ENCODE measurements around the gene KRT13. TPM values are rescaled to one million over a fixed set of nuclear protein-coding genes. Genes with fewer than 3 reads are reported as not detected.
"Not testable (repeated sequence)": the region's sequence is repeated elsewhere in the genome, so short reads cannot be mapped to it uniquely, and the experiment has no call there.

The KRT13 gene
- total RNA-seq, 1 experiment from 2014 or later, result not detected

DNA sequence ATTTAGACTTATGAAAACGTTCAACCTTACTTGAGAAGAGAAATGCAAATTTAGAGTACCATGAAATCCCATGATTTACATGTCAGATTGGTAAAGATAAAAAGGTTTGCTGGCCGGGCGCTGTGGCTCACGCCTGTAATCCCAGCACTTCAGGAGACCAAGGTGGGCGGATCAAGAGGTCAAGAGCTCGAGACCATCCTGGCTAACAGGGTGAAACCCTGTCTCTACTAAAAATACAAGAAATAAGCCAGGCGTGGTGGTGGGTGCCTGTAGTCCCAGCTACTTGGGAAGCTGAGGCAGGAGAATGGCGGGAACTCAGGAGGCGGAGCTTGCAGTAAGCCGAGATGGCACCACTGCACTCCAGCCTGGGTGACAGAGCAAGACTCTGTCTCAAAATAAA, 37.4 kb upstream of the KRT13 start:
- not testable (repeated sequence) for H3K36me3 ChIP-seq (replicated peaks; ENCODE audit: control insufficient read depth, insufficient read depth, low read length); H3K4me3 ChIP-seq (ENCODE audit: insufficient read depth, low read depth, low read length); DNase-seq; H3K27me3 ChIP-seq (ENCODE audit: control insufficient read depth, insufficient read depth, low read length)

DNA sequence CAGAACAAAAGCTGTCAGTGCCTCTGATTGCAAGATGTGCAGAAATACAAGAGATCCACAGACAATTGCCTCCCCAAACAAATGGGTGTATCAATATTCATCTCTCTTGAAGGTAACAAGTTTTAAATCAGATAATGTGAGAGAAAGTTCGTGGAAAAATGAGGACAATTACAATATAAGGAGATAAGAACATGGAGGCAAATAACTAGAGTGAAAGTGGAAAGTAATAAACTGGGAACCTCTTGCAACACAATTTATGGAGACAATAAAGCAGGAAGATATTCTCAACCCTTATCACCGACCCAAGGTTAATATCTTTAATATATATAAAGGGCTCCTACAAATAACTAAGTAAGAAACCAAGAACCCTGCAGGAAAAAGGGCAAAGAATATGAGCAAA, 36.9 kb upstream of the KRT13 start:
- H3K4me3 ChIP-seq (ENCODE audit: insufficient read depth, low read depth, low read length), result no peak overlapping the region

DNA sequence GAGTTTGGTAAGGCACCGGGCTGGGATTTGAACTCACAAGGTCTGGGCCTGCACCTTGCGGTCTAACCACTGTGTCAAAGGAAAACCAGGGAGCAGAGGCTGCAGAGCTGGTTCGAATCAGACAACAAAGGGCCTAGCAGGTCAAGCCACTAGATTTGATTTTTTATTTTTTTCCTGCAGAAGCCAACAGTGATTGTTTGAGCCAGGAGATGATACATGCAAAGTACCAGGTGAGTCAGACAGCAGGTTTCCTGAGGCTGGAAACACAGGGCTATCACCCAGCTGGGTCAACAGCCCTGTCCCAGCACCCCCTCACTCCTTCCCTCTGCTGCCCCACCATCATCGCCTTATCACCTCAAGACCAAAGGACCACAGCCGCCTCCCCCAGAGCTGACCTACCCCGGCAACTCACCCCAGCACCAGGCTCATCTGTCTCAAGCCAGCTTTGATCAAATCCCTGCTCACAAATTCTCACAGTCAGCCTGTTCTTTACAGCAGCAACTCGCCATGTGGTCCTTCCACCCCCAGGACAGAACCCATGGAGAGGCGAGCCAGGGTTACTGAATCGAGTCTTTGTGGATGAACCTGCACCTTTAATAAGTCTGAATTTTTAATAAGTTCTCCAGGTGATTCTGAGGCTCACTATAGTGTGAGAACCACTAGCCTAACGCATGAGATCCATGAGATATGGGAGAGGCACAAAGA, 35.7 kb upstream of the KRT13 start:
- no peak for DNase-seq
- no peaks in the 10 kb centered on the region for H3K36me3 ChIP-seq (replicated peaks; ENCODE audit: control insufficient read depth, insufficient read depth, low read length)
- no peaks in the 10 kb centered on the region for H3K27me3 ChIP-seq (ENCODE audit: control insufficient read depth, insufficient read depth, low read length)
- H3K4me3 ChIP-seq (ENCODE audit: insufficient read depth, low read depth, low read length), result no peak overlapping the region

More for the DNA sequence above, 36.9 kb upstream of the KRT13 start:
- no peak for DNase-seq
- no peaks in the 10 kb centered on the region for H3K36me3 ChIP-seq (replicated peaks; ENCODE audit: control insufficient read depth, insufficient read depth, low read length)
- H3K27me3 ChIP-seq (ENCODE audit: control insufficient read depth, insufficient read depth, low read length), result no peaks in the 10 kb centered on the region

DNA sequence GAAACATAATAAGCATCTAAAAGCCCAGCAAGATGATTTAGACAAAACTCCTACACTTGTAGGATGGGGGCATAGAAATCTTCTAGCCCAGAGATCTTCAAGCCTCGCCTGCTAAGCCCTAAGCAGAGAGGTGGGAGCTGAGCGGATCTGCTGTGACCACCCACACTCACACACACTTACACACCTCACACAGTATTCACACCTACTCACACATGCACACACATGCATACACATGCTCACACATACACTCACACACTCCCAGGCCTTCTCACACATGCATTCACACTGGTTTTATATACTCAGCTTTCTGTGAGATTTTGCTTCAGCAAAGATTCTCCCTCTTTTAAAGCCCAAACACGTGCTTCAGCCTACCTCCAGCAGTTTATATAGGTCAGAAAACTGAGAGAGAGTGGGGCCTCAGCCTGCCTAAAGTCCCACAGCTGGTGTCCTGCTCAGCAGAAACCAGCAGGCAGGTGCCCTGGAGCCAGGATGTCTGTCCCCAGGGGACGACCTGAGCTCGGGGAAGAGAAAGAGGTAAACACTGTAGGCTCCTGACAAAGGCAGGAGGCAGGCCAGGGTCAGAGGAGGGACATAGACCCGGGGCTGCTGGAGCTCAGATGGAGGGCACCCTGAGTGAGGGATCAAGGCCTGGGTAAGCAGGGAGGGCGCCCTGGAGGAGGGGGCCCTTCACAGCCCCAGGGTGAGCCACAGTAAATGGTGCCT, 34.7 kb upstream of the KRT13 start:
- Histone ChIP-seq H3K27me3 (ENCODE audit: control insufficient read depth, insufficient read depth, low read length) (no peaks in the 10 kb centered on the region), H3K36me3 (replicated peaks; ENCODE audit: control insufficient read depth, insufficient read depth, low read length) (no peaks in the 10 kb centered on the region), H3K4me3 (ENCODE audit: insufficient read depth, low read depth, low read length) (no peak overlapping the region)
- peak; percentile 57 for DNase-seq

GRCh38 chr17:41539071-41539492, 33.7 kb upstream of the KRT13 start:
- no peak overlapping the region for H3K4me3 ChIP-seq (ENCODE audit: insufficient read depth, low read depth, low read length)
- H3K36me3 ChIP-seq (replicated peaks; ENCODE audit: control insufficient read depth, insufficient read depth, low read length), result no peaks in the 10 kb centered on the region
- no peaks in the 10 kb centered on the region for H3K27me3 ChIP-seq (ENCODE audit: control insufficient read depth, insufficient read depth, low read length)
- peak; percentile 48 for DNase-seq

- Histone ChIP-seq H3K27me3 (ENCODE audit: control insufficient read depth, insufficient read depth, low read length) (no peaks in the 10 kb centered on the region), H3K4me3 (ENCODE audit: insufficient read depth, low read depth, low read length) (no peak overlapping the region), H3K36me3 (replicated peaks; ENCODE audit: control insufficient read depth, insufficient read depth, low read length) (no peaks in the 10 kb centered on the region)
- DNase-seq, result peak; percentile 57
Observed at GRCh38 chr17:41538565-41538991, 33.2 kb upstream of the KRT13 start.

DNA sequence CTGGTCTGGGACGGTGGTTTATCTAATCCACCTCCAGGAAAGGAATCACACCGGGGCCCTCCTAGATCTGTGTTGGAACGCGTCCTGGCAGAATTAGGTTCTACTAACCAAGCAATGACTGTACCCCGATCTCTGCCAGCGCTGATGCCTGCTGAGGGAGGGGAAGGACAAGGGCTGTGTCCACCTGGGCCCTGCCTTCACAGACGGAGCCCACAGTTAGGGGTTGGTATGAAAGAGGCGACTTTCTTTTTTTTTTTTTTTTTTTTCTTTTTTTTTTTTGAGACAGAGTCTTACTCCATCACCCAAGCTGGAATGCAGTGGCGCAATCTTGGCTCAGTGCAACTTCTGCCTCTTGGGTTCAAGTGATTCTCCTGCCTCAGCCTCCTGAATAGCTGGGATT, 32.6 kb upstream of the KRT13 start:
- Histone ChIP-seq H3K4me3 (ENCODE audit: insufficient read depth, low read depth, low read length) (no peak overlapping the region), H3K27me3 (ENCODE audit: control insufficient read depth, insufficient read depth, low read length) (no peaks in the 10 kb centered on the region), H3K36me3 (replicated peaks; ENCODE audit: control insufficient read depth, insufficient read depth, low read length) (no peaks in the 10 kb centered on the region)
- DNase-seq, result no peak

- no peaks in the 10 kb centered on the region for H3K27me3 ChIP-seq (ENCODE audit: control insufficient read depth, insufficient read depth, low read length)
- DNase-seq, result no peak
- H3K4me3 ChIP-seq (ENCODE audit: insufficient read depth, low read depth, low read length), result no peak overlapping the region
- H3K36me3 ChIP-seq (replicated peaks; ENCODE audit: control insufficient read depth, insufficient read depth, low read length), result no peaks in the 10 kb centered on the region
Observed at GRCh38 chr17:41537614-41537954, 32.2 kb upstream of the KRT13 start.

DNA sequence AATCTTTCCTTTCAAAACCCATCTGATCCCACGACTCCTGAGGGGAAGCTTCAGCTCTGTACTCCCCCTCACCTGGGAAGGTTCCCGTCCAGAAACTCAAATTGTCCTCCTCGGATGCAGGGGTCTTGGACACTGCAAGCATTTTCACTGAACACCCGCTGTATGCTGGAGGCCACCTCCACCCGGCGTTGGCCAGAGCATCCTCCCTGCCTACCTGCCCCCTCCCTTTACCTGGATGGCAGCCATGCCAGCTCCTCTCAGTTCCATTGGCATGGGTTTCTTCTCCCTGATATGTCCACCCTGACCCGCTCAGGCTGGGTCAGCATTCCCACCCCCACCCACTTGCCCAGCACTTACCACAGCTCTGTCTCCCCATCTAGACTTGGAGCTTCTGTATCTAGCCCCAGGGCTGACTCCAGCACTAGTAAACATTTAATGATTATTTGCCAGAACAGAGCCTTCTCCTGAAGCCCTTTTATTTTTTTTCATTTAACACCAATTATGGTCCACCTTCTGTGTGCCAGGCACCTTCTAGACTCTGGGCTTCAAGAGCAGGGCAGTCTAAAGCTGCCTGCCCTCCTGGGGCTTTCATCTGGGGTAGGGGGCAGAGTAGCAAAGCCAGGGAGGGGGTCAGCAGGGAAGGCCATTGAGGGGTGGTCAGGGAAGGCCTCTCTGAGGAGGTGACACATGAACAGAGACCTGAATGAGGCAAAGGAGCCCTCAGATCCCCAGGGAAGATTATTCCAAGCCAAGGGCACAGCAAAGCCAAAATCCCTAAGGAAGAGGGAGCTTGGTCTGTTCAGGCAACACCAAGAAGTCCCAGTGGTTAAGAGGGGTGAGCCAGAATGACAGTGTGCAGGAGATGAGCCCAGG, 31.6 kb upstream of the KRT13 start:
- DNase-seq, result no peak
- no peak overlapping the region for H3K4me3 ChIP-seq (ENCODE audit: insufficient read depth, low read depth, low read length)
- no peaks in the 10 kb centered on the region for H3K36me3 ChIP-seq (replicated peaks; ENCODE audit: control insufficient read depth, insufficient read depth, low read length)
- H3K27me3 ChIP-seq (ENCODE audit: control insufficient read depth, insufficient read depth, low read length), result no peaks in the 10 kb centered on the region

GRCh38 chr17:41535764-41536481, 30.5 kb upstream of the KRT13 start:
- H3K27me3 ChIP-seq (ENCODE audit: control insufficient read depth, insufficient read depth, low read length), result peaks cover 1% of the 10 kb centered on the region; the same call in 1 of the 2 replicates
- no peaks in the 10 kb centered on the region for H3K36me3 ChIP-seq (replicated peaks; ENCODE audit: control insufficient read depth, insufficient read depth, low read length)
- no peak for DNase-seq
- H3K4me3 ChIP-seq (ENCODE audit: insufficient read depth, low read depth, low read length), result no peak overlapping the region

DNA sequence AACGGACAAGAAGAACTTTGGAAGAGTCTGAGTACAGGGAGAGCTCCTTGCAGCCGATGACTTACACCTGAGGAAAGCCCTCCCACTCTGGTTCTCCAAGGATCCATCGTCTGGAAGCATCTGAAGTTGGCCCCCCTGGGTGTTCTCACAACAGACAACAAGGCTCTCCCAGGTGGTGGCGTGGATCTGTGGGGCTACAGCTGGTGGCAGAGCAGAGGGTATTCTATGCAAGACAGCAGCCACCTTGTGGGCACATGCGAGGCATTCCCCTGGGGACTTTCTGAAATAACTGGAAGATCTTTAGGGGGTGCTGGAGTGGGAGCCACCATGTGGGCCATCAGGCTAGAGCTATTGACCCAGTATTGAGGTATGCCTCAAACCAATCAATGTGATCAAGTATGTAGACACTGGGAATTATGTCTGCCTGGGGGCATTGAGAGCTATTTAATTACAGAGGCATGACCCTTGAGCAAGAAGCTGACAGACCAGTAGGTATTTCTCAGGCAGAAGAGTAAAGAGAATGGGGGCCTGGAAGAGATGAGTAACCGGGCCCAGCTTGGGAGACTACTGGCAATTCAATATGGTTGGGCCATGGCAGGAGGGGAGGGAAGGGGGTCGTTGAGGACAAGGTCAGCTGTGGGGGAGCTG, 29.6 kb upstream of the KRT13 start:
- peak; percentile 26 for DNase-seq
- H3K4me3 ChIP-seq (ENCODE audit: insufficient read depth, low read depth, low read length), result no peak overlapping the region
- no peaks in the 10 kb centered on the region for H3K36me3 ChIP-seq (replicated peaks; ENCODE audit: control insufficient read depth, insufficient read depth, low read length)
- H3K27me3 ChIP-seq (ENCODE audit: control insufficient read depth, insufficient read depth, low read length), result peaks cover 2% of the 10 kb centered on the region; the same call in 1 of the 2 replicates

DNA sequence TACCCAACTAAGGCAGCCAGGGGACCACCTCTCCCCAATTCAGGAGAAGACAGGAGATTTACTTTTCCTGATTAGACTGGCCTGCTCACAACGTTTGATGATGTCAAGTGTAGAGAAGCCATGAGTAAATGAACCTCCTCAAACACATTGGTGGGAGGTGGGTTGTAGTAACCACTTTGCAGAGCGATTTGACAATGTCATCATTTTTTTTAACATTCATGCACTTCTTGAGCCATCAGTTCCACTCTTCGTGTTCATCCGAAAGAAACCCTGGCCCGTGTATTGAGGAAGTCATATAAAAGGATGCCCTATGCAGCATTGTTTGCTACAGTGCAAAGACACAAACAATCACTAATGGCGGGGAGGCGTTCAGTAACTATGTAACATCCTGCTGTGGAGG, 28.2 kb upstream of the KRT13 start:
- DNase-seq, result no peak
- Histone ChIP-seq H3K36me3 (replicated peaks; ENCODE audit: control insufficient read depth, insufficient read depth, low read length) (no peaks in the 10 kb centered on the region), H3K27me3 (ENCODE audit: control insufficient read depth, insufficient read depth, low read length) (peaks cover 2% of the 10 kb centered on the region; the same call in 1 of the 2 replicates), H3K4me3 (ENCODE audit: insufficient read depth, low read depth, low read length) (no peak overlapping the region)

GRCh38 chr17:41532947-41533570, 27.6 kb upstream of the KRT13 start:
- H3K36me3 ChIP-seq (replicated peaks; ENCODE audit: control insufficient read depth, insufficient read depth, low read length), result no peaks in the 10 kb centered on the region
- H3K27me3 ChIP-seq (ENCODE audit: control insufficient read depth, insufficient read depth, low read length), result peaks cover 2% of the 10 kb centered on the region; the same call in 1 of the 2 replicates
- H3K4me3 ChIP-seq (ENCODE audit: insufficient read depth, low read depth, low read length), result no peak overlapping the region
- no peak for DNase-seq
